GM21515 (cell line): ENCODE data around the gene RTTN.

Experiments used
- ATAC-seq: cut with Tn5 transposase; IDR thresholded peaks from one replicate; pipeline ENCODE4 v1.9.1; 2021; ENCODE audit not compliant: unreplicated experiment

RTTN gene

DNA sequence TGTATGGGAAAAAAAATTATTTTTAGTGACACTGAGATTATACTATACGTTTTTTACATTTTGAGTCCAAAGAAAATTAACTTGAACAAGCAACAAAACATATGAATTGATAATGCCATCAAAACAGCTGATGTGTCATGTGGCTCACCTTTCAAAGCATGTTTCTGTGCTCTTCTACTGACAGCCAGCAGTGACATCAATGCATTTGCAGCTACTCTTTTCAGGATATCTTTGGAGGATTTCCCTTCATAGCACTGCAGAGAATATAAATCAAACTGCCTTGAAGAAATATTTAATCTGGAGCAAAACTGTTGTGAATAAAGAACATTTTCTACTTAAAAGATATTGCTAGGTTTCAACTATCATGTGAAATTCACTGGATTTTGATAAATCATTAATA lies 174.8 kb downstream of the RTTN start:
- ATAC-seq = no peak

DNA sequence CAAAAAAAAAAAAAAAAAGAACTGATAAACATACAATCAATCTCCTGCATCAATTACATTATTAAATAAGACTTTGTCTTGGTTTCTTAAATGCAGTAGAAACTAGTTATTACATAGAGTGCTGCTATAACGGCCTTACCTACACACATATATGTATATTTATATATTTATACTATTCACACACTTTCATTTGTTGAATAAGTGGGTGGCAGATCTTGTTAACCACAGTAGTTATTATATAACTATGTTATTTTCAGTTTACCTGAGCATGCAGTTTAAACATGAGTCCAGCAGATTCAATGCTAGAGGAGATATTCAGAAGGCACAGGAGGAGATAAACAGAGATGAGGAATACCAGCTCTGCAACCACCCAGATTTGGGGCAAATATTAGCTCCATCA lies 176.3 kb downstream of the RTTN start:
- peak; percentile 38 for ATAC-seq

DNA sequence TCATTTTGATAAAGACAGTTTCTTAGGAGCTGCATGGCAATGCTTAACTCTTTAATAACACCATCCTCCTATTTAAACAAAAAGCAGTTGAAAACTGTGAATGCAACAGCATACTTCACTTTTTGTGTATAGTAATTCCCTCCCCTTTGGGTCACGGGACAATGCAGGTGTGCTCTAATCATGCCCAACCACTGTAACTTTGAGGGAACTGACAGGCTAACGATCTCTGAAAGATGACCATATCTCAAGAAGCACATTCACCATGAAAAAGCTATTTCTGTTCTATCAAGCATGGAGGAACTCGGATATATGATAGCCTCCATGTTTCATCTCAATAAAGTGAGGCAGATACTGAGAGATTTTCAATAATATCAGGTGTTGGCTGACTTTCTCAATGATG lies 176.8 kb downstream of the RTTN start:
- ATAC-seq = peak; percentile 65

DNA sequence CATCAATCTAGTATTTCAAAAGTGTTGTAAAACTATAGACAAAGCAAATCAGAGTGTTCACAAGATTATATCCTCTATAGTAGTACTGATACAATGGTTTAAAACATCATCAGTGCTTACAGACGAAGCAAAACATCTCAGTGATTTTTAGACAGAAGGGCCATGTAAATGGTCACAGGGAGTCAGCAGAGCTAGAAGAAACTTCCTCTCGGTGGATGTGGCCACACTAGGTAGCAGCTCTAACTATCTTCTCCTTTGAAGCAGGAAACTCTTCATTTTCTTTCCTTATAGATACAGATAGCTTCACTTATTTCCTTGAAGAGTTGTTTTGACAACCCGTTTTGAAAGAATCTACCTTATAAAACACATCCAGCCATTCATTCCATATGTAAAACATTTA lies 177.4 kb downstream of the RTTN start:
- peak; percentile 43 for ATAC-seq

DNA sequence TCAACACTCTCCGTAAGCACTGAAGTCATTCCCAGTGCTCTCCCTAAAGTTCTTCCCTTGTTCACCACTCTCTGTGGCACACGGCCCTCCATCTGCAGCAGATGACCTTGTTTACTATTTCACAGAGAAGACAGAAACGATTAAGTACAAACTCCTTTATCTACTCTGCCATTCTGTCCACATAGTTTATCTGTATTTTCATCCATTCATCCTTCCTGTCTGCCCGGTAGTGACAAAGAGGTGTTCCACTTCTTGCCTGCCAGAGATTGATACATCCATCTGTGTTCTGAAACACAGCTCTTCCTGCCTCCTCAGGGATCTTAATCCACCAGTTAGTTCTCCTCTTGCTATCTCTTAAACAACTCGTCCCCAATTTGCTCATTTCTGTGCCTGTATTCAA lies 179.9 kb downstream of the RTTN start:
- ATAC-seq = no peak

DNA sequence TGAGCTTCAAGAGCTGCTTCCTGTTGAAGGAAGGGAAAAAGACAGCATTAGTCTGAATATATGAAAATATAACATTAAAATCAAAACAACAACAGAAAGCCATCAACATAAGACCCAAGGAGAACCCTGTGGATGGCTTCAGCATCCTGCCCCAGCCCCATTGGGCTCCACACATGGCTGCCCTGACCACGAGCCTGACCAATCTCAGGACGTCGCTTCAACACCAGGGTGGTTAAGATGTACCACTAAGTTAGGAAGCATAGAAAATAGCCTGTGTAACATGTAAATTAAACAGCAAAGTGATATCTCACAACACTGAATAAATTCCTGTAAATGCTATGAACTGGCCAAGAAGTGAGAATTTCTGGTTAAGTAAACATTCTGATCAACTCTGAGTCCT lies 180.7 kb downstream of the RTTN start:
- ATAC-seq = no peak

DNA sequence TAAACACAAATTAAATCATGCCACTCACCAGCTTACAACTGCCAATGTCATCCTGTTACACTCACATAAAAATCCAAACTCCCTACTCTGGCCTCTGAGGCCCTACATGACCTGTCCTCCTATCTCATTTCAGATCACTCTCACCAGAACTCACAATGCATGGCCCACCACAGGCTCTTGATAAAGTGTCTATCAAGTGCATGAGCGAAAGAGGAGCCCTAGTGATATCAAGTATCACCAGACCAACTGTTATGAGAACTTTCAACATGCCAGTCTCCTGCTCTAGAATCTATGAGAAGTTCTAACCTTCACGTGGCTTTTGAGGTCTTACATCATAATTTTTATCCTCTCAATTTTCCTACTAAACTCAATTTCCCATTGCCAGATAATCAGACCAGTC lies 181.4 kb downstream of the RTTN start:
- ATAC-seq = no peak

DNA sequence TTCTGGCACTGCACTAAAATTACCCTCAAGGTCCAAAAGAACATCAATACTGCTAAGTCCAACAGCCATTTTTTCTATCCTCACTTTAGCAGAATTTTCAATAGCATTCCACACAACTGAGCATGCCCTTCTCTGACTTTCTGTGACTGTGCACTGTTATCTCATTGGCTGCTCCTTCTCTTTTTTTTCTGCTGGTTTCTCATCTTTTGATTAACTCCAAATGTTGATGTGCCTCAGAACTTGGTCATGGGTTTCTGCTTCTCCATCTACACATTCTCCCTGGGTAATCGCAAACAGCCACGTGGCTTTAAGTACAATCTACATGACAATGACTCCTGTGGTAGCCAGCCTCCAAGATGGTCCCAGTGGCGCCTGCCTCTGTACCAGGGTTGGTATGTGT lies 182.9 kb downstream of the RTTN start:
- no peak for ATAC-seq

DNA sequence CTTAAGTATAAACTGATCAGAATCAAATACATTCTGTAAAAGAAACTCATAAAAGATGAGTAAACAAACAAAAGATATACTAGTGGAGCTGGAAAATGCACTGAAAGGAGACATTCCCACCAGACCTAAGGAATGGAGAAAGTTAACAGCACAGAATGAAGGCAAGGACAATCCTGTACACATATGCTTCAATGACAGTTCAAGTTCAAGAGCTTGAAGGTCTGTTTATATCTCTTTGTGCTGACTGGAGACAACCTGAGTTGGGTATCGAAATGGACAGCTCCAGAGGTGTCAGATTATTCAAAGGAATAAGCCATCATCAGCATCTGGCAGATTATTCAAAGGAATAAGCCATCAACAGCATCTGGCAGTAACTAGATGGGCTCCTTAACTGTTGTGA lies 184.0 kb downstream of the RTTN start:
- ATAC-seq = no peak

DNA sequence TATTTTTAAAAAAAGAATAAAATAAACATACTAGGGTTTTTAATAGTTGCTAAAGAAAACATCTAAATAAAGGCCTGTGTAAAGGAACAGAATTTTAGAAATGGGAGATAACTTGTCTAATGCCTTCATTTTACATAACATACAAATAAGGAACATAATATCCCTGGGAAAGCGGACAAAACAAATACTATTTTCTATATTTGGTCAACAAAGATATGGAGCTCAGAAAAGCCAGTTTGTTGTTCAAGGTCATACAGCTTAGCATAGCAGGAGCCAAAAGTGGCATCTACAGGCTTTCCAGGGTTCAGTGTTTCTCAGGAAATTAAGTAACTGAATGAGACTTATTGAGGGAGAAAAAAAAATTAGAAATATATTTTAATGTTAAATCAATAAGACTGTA lies 184.4 kb downstream of the RTTN start:
- no peak for ATAC-seq

DNA sequence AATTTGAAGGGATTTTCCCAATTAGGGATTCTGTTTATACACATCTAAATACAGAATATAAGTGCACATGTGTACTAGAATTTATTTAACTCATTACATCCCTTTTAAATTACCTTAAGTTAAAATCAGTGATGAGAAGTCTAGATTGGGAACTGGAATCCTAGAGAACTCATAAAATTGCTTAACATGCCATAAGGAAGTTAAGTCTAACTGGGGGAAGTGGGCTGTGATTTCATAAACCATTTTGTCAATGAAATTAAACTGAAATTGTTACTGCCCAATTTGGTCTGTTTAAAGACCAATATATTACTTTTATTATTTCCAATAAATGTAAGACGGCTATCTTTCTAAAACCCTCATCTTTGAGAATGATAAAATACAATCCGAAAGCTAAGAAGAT lies 185.5 kb downstream of the RTTN start:
- no peak for ATAC-seq

DNA sequence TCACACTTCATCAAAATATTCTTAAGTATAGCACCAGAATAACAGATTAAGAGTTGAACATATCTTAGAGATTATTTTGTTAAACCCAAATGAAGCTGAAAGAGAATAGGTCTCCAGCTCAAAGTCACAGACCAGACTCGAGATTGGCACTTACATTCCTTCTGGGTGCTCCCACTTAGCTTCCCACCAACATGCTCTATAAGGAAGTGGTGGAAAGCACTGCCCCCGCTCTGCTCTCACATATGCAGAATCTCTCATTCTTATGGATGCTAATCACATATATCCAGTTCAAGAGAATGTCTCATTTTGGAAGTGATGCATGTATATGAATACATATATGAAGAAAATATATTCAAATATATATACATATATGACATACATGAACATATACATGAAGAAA lies 186.4 kb downstream of the RTTN start:
- no peak for ATAC-seq

DNA sequence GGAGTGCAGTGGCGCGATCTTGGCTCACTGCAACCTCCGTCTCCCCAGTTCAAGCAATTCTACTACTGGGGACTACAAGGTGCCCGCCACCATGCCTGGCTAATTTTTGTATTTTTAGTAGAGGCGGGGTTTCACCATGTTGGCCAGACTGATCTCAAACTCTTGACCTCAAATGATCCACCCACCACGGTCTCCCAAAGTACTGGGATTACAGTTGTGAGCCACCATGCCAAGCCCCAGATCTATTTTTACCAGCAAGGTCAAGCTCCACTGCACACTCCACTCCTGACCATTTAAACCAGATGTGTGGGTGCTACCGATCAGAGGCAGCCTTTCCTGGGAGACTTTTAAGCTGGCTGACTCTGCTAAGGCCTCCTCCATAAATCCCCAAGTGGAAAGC lies 190.4 kb downstream of the RTTN start:
- no peak for ATAC-seq

DNA sequence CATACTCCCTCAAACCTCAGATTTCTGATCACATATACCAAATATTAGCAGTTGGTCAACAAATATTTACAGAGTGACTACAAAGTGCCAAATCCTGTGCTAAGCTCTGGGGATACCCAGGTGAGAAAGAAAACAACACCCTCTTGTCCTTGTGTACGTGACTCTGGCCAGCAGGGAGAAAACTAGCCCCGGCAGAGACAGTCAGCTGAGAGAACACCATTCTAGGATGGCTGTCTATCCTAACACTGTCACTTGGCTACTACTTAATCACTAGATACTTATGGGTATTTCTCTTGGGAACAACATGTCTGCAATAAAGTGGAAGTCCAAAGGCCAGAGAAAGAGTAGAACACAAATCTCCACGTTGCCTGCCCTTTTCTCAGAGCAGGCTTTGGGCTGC lies 199.9 kb downstream of the RTTN start:
- no peak for ATAC-seq

DNA sequence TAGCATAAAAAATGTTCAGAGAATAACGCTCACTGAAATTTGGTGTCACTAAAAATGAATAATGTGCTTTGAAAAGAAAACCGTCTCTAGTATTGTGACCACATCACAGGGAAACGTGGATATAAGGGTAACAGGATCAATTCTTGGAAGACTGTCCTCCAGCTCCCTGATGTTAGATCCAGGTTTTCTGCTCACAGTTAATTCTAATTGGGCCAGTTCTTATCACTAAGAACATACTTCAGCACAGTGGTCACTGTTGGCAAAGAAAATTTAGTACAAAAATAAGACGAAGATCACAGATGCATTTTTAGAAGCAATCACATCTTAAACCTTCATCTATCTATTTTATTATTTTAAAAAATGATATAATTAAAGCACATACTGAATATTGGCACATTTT lies 200.8 kb downstream of the RTTN start:
- ATAC-seq = no peak

DNA sequence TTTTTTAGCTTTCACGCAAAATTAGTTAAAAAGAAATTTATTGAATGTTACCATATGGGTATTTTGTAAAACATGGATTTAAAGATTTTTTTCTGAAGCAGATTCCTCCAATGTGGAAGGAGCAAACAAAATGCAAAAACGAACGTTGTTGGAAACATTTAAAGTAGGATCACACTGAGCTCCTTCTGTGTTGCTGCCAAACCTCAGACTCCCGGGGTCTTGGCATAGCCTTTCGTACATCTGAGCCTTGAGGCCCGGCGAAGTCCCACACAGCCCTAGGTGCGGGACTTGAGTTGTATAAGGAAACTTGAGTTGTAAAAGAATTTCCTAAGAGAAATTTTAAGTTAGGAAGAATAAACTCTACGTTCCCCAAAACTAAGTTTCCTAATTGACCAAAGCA lies 205.8 kb downstream of the RTTN start:
- no peak for ATAC-seq

DNA sequence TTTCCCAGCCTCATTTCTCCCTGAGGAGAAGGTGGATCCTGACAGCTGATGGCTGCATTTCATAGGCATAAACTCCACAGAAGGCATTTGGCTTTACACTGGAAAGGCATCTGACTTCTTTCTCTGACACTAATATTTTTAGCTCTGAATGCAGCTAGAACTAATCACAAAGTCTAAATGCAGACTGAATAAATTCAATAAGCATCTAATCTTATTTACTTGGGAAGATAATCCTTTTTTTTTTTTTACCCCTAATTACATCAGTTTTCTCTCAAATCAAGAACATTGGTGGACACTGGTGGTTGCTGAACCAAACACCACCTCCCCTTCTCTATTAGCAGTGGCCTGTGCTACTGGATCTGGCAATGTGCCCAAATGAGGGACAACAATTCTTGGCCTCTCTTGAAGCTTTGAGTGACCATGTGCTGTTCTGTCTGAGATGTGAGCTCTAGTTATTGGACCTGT lies 206.9 kb downstream of the RTTN start:
- no peak for ATAC-seq

DNA sequence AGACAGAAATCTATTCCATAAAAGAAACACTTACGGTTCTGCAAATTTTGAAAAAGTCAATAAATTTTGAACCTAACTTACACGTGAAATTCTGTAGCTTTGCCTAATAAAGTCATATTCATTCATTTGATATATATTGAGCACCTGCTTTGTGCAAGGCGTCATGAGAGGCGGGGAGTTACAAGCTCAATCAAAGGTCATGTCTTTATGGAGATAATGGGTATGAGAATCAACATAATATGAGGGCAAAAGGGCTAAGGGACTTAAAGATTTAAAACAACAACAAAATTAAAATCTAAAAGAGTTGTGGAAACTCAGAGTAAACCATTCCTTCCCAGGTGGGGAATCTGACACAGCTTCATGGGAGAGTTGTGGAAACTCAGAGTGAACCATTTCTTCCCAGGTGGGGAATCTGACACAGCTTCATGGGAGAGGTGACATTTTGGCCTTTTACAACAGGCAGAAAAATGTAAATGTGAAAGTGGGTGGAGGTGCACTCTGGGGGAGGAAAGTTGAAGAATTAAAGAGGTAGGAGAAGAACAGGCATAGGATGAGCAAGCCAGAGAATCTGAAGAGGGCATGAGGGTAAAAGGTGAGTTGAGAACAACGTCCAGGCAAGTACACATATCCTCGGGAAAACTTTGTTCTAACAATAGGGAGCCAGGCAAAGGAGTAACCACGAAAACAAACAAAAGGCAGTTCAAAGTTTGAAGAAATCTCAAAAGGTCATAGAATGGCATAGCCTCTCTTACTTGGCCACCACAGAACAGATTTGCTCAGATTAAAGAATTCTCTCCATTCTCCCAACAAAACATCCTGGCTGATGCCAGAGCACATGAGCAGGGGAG lies 208.3 kb downstream of the RTTN start:
- no peak for ATAC-seq

DNA sequence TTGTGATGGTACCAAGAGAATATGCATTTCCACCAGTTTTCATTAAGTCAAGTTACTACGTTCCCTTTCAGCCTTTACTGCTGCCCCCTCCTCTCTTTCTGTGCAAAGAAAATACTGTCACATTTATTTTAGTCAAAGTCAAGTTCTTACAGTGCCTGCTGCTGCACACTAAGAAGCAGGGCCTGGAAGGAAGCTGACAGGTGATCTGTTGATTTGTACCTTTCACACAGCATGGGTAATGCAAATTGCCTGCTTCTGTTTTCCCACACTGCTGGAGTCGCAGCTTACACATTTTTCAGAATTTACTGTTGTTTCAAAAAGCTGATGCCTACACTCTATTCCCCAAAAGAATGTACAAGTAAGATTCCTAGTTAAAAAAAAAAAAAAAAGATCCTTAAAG lies 209.1 kb downstream of the RTTN start:
- ATAC-seq = no peak

DNA sequence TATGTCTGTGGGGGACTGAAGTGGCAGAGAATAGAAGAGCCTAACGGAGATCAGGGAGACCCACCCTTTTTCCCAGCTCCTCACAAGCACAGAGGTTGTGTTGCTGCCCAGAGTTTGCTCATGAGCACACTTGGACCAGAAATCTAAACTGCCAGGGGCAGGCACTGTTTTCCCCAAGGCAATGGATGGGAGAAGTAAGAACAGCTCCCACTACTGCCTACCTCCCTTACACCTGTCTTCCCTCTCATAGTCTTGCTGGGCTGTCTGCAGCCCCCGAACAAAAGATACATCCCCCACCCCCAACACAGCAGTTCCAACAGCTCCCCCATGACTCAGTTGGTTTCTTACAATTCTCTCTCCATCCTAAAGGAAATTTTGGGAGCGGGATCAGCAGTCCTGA lies 209.7 kb downstream of the RTTN start:
- ATAC-seq = no peak

DNA sequence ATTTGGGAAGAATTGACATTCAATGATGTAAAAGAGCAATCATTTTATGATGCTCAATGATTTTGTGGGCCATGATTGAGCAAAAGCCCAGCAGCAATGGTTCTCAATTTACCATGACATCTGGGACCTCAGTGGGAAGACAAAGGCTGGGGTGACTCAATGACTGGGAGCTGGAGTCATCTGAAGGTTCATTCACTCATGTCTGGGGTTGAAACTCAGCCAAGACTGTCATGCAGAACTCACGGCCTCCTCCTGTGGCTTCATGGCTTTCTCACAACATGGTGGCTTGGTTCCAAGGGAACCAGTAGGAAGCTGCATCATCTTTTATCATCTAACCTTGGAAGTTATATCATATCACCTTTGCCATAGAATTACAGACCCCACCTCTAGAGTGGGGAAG lies 212.7 kb downstream of the RTTN start:
- no peak for ATAC-seq

DNA sequence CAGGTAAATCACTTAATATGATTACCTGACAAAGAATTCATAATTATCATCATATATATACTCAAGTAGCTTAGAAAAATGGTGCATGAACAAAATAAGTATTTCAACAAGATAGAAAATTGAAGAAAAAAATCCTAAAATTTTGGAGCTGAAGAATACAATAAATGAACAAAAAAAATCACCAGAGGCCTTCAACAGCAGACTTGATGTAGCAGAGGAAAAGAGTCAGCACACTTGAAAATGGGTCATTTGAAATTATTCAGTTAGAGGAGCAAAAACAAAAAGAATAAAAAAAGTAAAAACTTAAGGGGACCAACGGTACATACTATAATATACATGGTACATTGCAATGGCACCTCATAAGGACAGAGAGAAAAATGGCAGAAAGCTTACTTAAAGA lies 217.6 kb downstream of the RTTN start:
- ATAC-seq = no peak

DNA sequence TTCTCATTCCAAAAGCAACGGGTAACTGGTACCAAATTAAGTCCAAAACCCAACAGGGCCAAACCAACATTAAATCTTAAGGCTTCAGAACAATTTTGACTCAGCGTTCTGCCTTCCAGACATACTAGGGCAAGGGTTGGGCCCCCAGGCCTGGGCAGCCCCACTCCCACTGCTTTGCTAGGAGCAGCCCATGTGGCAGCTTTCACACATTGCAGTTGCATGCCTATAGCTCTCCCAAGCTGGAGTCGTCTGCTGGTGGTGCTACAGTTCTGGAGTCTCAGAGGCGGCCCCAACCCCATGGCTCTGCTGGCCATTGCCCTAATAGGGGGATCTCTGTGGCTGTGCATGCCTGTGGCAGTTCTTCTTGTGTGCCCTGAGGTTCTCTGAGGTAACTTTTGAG lies 220.2 kb downstream of the RTTN start:
- no peak for ATAC-seq
